A549 (cell line): ENCODE measurements around the gene APOD. TPM values are rescaled to one million over a fixed set of nuclear protein-coding genes. Genes with fewer than 3 reads are reported as not detected.

ENCODE experiments used
- ATAC-seq, 2 experiments: fragments of 200-7000 bp in 1 of 2; fragments of >200 bp in 1 of 2; cut with Nextera tagmentation in 1 of 2; cut with Tn5 transposase in 1 of 2; 3 replicates each; pipeline versions ENCODE4 v1.8.0 to v1.9.1; 2018 to 2020; ENCODE audit warnings: mild to moderate bottlenecking in 1 of 2, moderate library complexity in 1 of 2
- CTCF ChIA-PET: fragments of 300-600 bp; sonication (Branson Sonifier 250); formaldehyde crosslinking; extraction: SDS; loops from one replicate; lab custom pipeline; 2021; ENCODE audit warnings: antibody characterized with exemption, inconsistent platforms; lab: Yijun Ruan, JAX
- POLR2A ChIA-PET: fragments of 350-600 bp; formaldehyde crosslinking; extraction: SDS; loops from one replicate; lab custom pipeline; 2021; ENCODE audit warnings: antibody characterized with exemption, inconsistent platforms; lab: Yijun Ruan, JAX
- DNase-seq, 2 experiments: peaks; one replicate each; pipeline versions ENCODE4 v3.0.0 to v3.0.0-alpha.2; 2011 to 2016; ENCODE audit warnings: low read depth in 1 of 2, low spot score in 1 of 2
- FAIRE-seq: peaks from 2 replicates; lab custom pipeline; 2011; peaks lifted over from hg19 to GRCh38; lab: Jason Lieb, UNC
- H3K27ac ChIP-seq, 2 experiments: fragments of >200 bp; sonication (Bioruptor Twin); formaldehyde crosslinking; 3 replicates each; pipeline ENCODE4 v1.5.1; 2016 to 2017
- H3K4me1 ChIP-seq: fragments of >200 bp; sonication (Bioruptor Twin); formaldehyde crosslinking; 3 replicates; pipeline ENCODE4 v1.6.1; 2016
- H3K4me2 ChIP-seq: fragments of >200 bp; sonication (Bioruptor Twin); formaldehyde crosslinking; 3 replicates; pipeline ENCODE4 v1.6.1; 2016
- H3K4me3 ChIP-seq: fragments of >200 bp; sonication (Bioruptor Twin); formaldehyde crosslinking; 3 replicates; pipeline ENCODE4 v1.5.1; 2016
- H3K9me3 ChIP-seq: fragments of >200 bp; sonication (Bioruptor Twin); formaldehyde crosslinking; 3 replicates; pipeline ENCODE4 v1.6.1; 2016
- BHLHE40 ChIP-seq: IDR thresholded peaks from 2 replicates; pipeline ENCODE4 v1.6.1; 2012; ENCODE audit warnings: low read depth, low read length, inconsistent platforms
- CBX2 ChIP-seq: fragments of 200-600 bp; sonication (generic); IDR thresholded peaks from 2 replicates; pipeline ENCODE4 v1.6.1; 2016; ENCODE audit warnings: low read depth, mild to moderate bottlenecking, borderline replicate concordance
- CEBPB ChIP-seq, 2 experiments: fragments of >200 bp in 1 of 2; sonication (Bioruptor Twin) in 1 of 2; formaldehyde crosslinking in 1 of 2; IDR thresholded peaks; 2 replicates each; pipeline ENCODE4 v1.6.1; 2012 to 2016
- CHD2 ChIP-seq: fragments of 150-350 bp; IDR thresholded peaks from 2 replicates; pipeline ENCODE4 v1.6.1; 2014; ENCODE audit warnings: low read length; ENCODE audit not compliant: partially characterized antibody
- CHD4 ChIP-seq: fragments of 200-600 bp; sonication (generic); IDR thresholded peaks from 2 replicates; pipeline ENCODE4 v1.6.1; 2016; ENCODE audit warnings: antibody characterized with exemption, mild to moderate bottlenecking, borderline replicate concordance
- CTCF ChIP-seq: fragments of >200 bp; sonication (Bioruptor Twin); formaldehyde crosslinking; IDR thresholded peaks from 3 replicates; pipeline ENCODE4 v1.5.1; 2016
- EHF ChIP-seq: fragments of 250-450 bp; sonication (Bioruptor Pico); IDR thresholded peaks from 2 replicates; pipeline ENCODE4 v1.5.0; 2020; ENCODE audit warnings: mild to moderate bottlenecking
- HOXB13 ChIP-seq: fragments of 250-450 bp; sonication (Bioruptor Pico); IDR thresholded peaks from 2 replicates; pipeline ENCODE4 v1.5.0; 2020; ENCODE audit warnings: low read depth, mild to moderate bottlenecking, moderate library complexity
- HOXB5 ChIP-seq: fragments of 250-450 bp; sonication (Bioruptor Pico); IDR thresholded peaks from 2 replicates; pipeline ENCODE4 v1.5.0; 2020; ENCODE audit warnings: mild to moderate bottlenecking, moderate library complexity
- JUNB ChIP-seq: fragments of >200 bp; sonication (Bioruptor Twin); formaldehyde crosslinking; IDR thresholded peaks from 2 replicates; pipeline ENCODE4 v1.6.1; 2016
- MAFK ChIP-seq: fragments of 450-650 bp; IDR thresholded peaks from 2 replicates; pipeline ENCODE4 v1.6.1; 2014; ENCODE audit not compliant: partially characterized antibody
- MAX ChIP-seq: IDR thresholded peaks from 2 replicates; pipeline ENCODE4 v1.6.1; 2012
- NR3C1 ChIP-seq: fragments of >200 bp; sonication (Bioruptor Twin); formaldehyde crosslinking; IDR thresholded peaks from 3 replicates; pipeline ENCODE4 v1.6.1; 2017
- PHF8 ChIP-seq: fragments of 200-600 bp; sonication (generic); IDR thresholded peaks from 2 replicates; pipeline ENCODE4 v1.6.1; 2016; ENCODE audit warnings: low read depth, mild to moderate bottlenecking, antibody characterized with exemption, moderate library complexity, borderline replicate concordance
- POLR2A ChIP-seq: IDR thresholded peaks from 2 replicates; pipeline ENCODE4 v1.6.1; 2012; ENCODE audit warnings: mild to moderate bottlenecking, low read length
- RAD21 ChIP-seq, 2 experiments: fragments of >200 bp in 1 of 2; sonication (Bioruptor Twin) in 1 of 2; formaldehyde crosslinking in 1 of 2; IDR thresholded peaks in 1 of 2; conservative IDR thresholded peaks in 1 of 2; 2 replicates in 1 of 2; 3 replicates in 1 of 2; pipeline ENCODE4 v1.6.1; 2012 to 2018; ENCODE audit warnings: inconsistent platforms in 1 of 2
- RFX5 ChIP-seq: fragments of 450-650 bp; IDR thresholded peaks from 2 replicates; pipeline ENCODE4 v1.7.1; 2014; ENCODE audit warnings: antibody characterized with exemption, mild to moderate bottlenecking, moderate library complexity
- SMC3 ChIP-seq: fragments of >200 bp; sonication (Bioruptor Twin); formaldehyde crosslinking; IDR thresholded peaks from 3 replicates; pipeline ENCODE4 v1.6.1; 2018; ENCODE audit warnings: inconsistent platforms
- SREBF2 ChIP-seq: fragments of 450-650 bp; IDR thresholded peaks from 2 replicates; pipeline ENCODE4 v1.6.1; 2014; ENCODE audit warnings: mild to moderate bottlenecking, moderate library complexity
- ZC3H11A ChIP-seq: fragments of 450-650 bp; IDR thresholded peaks from 2 replicates; pipeline ENCODE4 v1.6.1; 2014; ENCODE audit warnings: antibody characterized with exemption, mild to moderate bottlenecking
- ZFP36 ChIP-seq: fragments of 450-650 bp; IDR thresholded peaks from 2 replicates; pipeline ENCODE4 v1.6.1; 2014; ENCODE audit warnings: borderline replicate concordance; ENCODE audit not compliant: partially characterized antibody
- ZSCAN20 ChIP-seq: fragments of 250-450 bp; sonication (Bioruptor Pico); IDR thresholded peaks from 2 replicates; pipeline ENCODE4 v1.8.0; 2022; ENCODE audit warnings: mild to moderate bottlenecking, moderate library complexity
- WGBS: methylation state at CpG from one replicate; pipeline ENCODE4 v1.1.6; 2017; ENCODE audit errors: missing lambda C conversion rate; 5-methylcytosine and 5-hydroxymethylcytosine counted together
- polyA plus RNA-seq, 4 experiments: library from polyadenylated mRNA; depleted of rRNA in 3 of 4; stranded (reverse); fragments of >200 nt; fragmentation: RNase III in 1 of 4; extraction: RNeasy Plus Mini Kit Qiagen cat#74134 plus additional on column Dnase treatment in 1 of 4; gene quantifications; 2 replicates in 3 of 4; 3 replicates in 1 of 4; pipeline ENCODE4 v1.2.3, GENCODE V29; 2011 to 2017
- TF ChIP-seq, protein P1 (sequence below): IDR thresholded peaks from 2 replicates; pipeline ENCODE4 v1.6.1; 2012

The APOD gene
- polyA plus RNA-seq, 2 of the 4 experiments (the other 2 are of a cell fraction) = 0.15 to 2.8 TPM

GRCh38 chr3:195597229-195597628 lies 13.5 kb upstream of the APOD start:
- no peak overlapping the region for H3K4me2 ChIP-seq
- ATAC-seq (no peak), FAIRE-seq (no peak), DNase-seq (no peak)
- WGBS = 48% methylated on average over 2 of the region's 2 CpGs
- H3K27ac ChIP-seq = no peak overlapping the region
- no peaks in the 10 kb centered on the region for H3K4me1 ChIP-seq
- no peaks in the 10 kb centered on the region for H3K9me3 ChIP-seq
- H3K4me3 ChIP-seq = no peak overlapping the region
- ChIA-PET CTCF (no interaction called here), POLR2A (no interaction called here)
- no peak for TF ChIP-seq SREBF2
- no peak for TF ChIP-seq SMC3
- no peak for TF ChIP-seq NR3C1
- TF ChIP-seq CEBPB (IDR thresholded peaks at IDR 0.05) = no peak
- no peak for TF ChIP-seq ZSCAN20 (CRISPR knock-in tag)
- TF ChIP-seq PHF8 = no peak
- no peak for TF ChIP-seq RFX5

DNA sequence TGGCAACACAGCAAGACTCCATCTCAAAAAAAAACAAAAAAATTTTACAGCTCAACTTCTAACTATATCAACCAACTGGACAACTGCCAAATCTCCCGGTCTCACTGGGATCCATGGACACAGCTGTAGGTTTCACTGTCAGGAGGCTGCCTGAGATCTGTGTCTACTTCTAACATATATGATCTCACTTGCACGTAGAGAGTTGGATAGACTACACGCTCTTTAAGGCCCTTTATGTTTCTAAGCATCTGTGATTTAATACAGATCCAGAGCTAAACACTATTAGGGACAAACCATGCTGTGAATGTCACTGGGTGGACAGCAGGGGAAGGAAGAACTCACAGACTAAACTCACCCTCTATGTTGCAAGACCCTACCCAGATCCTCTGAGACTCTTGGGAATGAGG lies 13.0 kb upstream of the APOD start:
- POLR2A ChIA-PET = no interaction called here

DNA sequence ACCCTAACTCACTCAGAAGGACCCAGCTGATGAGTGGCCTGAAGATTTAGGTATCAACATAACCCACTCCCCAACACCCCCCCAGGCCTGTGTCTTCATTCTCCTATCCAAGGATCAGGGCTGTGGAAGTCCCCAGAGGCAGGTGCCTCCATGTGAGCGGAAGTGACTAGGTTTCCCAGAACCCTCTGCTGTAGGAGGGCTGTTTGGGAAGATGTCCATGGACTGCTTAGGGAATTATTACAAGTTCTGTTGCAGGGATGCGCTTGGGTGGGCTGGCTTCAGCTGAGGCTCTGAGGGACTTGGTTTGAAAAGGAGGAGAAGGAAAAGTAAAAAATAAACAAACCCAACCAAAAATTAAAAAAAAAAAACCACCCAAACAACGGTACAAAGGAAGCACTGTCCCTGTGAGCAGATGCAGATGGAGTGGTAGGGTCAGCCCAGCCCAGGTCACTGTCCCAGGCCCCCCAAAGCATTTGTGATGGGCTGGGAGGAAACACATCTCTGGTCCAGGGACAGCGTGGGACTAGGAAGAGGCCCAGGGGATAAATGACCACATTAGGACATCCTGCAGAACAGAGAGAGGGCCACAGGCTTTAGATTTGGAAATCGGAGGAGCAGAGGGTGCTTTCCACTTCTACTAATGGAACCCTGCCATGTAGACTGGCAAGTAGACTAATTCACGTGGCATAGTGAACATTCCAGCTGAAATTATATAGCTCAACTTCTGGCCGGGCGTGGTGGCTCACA lies 12.2 kb upstream of the APOD start:
- TF ChIP-seq MAX (no peak), RAD21 (conservative IDR thresholded peaks at IDR 0.05 in 1 of 2, IDR thresholded peaks at IDR 0.05 in 1 of 2) (no peak)
- TF ChIP-seq, protein P1, sequence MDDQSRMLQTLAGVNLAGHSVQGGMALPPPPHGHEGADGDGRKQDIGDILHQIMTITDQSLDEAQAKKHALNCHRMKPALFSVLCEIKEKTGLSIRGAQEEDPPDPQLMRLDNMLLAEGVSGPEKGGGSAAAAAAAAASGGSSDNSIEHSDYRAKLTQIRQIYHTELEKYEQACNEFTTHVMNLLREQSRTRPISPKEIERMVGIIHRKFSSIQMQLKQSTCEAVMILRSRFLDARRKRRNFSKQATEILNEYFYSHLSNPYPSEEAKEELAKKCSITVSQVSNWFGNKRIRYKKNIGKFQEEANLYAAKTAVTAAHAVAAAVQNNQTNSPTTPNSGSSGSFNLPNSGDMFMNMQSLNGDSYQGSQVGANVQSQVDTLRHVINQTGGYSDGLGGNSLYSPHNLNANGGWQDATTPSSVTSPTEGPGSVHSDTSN = no peak
- no peak overlapping the region for H3K4me3 ChIP-seq
- no peak overlapping the region for H3K4me2 ChIP-seq
- H3K9me3 ChIP-seq = no peaks in the 10 kb centered on the region
- WGBS = 51% methylated on average over 8 of the region's 8 CpGs
- no peaks in the 10 kb centered on the region for H3K4me1 ChIP-seq
- ChIA-PET POLR2A (no interaction called here), CTCF (interaction anchor here (0.9 kb wide), 1 partner anchor 13 kb away, joined by 3 read pairs; no protein-coding TSS in a partner anchor)
- FAIRE-seq (no peak), DNase-seq (no peak), ATAC-seq (no peak)
- no peak overlapping the region for H3K27ac ChIP-seq

More for the DNA sequence above, 13.0 kb upstream of the APOD start:
- no peak for DNase-seq
- WGBS = 60% methylated on average over 3 of the region's 3 CpGs
- TF ChIP-seq ZC3H11A = no peak
- TF ChIP-seq MAX = no peak
- TF ChIP-seq CHD2 = no peak
- no peak for TF ChIP-seq CTCF
- no peak for TF ChIP-seq ZFP36
- Histone ChIP-seq H3K4me3 (no peak overlapping the region), H3K4me1 (no peaks in the 10 kb centered on the region), H3K4me2 (no peak overlapping the region), H3K27ac (no peak overlapping the region), H3K9me3 (no peaks in the 10 kb centered on the region)
- CTCF ChIA-PET = interaction anchor here (0.9 kb wide), 1 partner anchor 12 kb away, joined by 3 read pairs; no protein-coding TSS in a partner anchor
- ATAC-seq = no peak
- no peak for FAIRE-seq

DNA sequence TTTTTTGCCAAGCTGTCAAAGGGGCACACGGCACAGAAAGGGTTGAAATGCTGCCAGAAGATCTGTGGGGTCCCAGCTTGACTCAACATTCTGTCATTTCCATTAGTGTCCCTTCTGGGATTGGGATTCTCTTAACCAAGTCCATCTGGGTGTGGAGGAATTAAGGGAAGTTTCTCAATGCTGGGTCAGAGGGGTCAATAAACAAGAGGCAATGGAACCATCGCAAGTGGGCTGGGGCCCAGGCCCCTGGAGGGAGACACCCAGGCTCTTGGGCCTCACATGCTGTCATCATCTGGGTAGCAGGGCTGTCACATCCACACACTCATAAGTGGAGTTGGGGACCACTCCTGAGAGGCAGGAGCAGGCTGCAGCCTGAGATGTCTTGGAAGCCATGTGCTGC lies 8.1 kb upstream of the APOD start:
- H3K27ac ChIP-seq = no peak overlapping the region
- 48% methylated on average over 2 of the region's 2 CpGs for WGBS
- ChIA-PET POLR2A (no interaction called here), CTCF (no interaction called here)
- no peak for TF ChIP-seq CHD4
- no peak for TF ChIP-seq ZC3H11A
- no peak for TF ChIP-seq POLR2A
- TF ChIP-seq EHF (CRISPR knock-in tag) = no peak
- no peak for TF ChIP-seq JUNB
- TF ChIP-seq CHD2 = no peak
- TF ChIP-seq HOXB13 = no peak
- no peak for TF ChIP-seq BHLHE40
- no peak for TF ChIP-seq MAFK
- no peak for TF ChIP-seq CBX2
- no peak for TF ChIP-seq HOXB5 (CRISPR knock-in tag)
- no peak overlapping the region for H3K4me3 ChIP-seq
- ATAC-seq (no peak), DNase-seq (no peak), FAIRE-seq (no peak)
- H3K4me1 ChIP-seq = no peaks in the 10 kb centered on the region
- H3K9me3 ChIP-seq = no peaks in the 10 kb centered on the region
- H3K4me2 ChIP-seq = no peak overlapping the region
